Measurements from ENCODE around the gene SEMA6B.
"Not testable (repeated sequence)": the region's sequence is repeated elsewhere in the genome, so short reads cannot be mapped to it uniquely, and the experiment has no call there.

Gene SEMA6B

GRCh38 chr19:4571305-4571917, 11.9 kb upstream of the SEMA6B start:
- DNase-seq (ENCODE audit: low spot score): no peak

GRCh38 chr19:4570916-4571304, 11.4 kb upstream of the SEMA6B start:
- no peak for DNase-seq (ENCODE audit: low spot score)

GRCh38 chr19:4570402-4570801, 10.9 kb upstream of the SEMA6B start:
- DNase-seq (ENCODE audit: low spot score): no peak

GRCh38 chr19:4568886-4569285, 9.4 kb upstream of the SEMA6B start:
- DNase-seq (ENCODE audit: low spot score): no peak

- DNase-seq (ENCODE audit: low spot score): peak; percentile 36
Observed at GRCh38 chr19:4567584-4568071, 8.1 kb upstream of the SEMA6B start.

- DNase-seq (ENCODE audit: low spot score): no peak
Observed at GRCh38 chr19:4566402-4567051, 7.0 kb upstream of the SEMA6B start.

- DNase-seq (ENCODE audit: low spot score): not testable (repeated sequence)
Observed at GRCh38 chr19:4563562-4563961, 4.1 kb upstream of the SEMA6B start.

- DNase-seq (ENCODE audit: low spot score): not testable (repeated sequence)
Observed at GRCh38 chr19:4562085-4562484, 2.6 kb upstream of the SEMA6B start.

GRCh38 chr19:4557971-4558941, 1.2 kb downstream of the SEMA6B start:
- no peak for DNase-seq (ENCODE audit: low spot score)

GRCh38 chr19:4557144-4557970, 2.1 kb downstream of the SEMA6B start:
- DNase-seq (ENCODE audit: low spot score): no peak

- DNase-seq (ENCODE audit: low spot score): no peak
Observed at GRCh38 chr19:4556597-4557127, 2.8 kb downstream of the SEMA6B start.

- DNase-seq (ENCODE audit: low spot score): no peak
Observed at GRCh38 chr19:4555657-4556561, 3.6 kb downstream of the SEMA6B start.

GRCh38 chr19:4554717-4555116, 4.8 kb downstream of the SEMA6B start:
- no peak for DNase-seq (ENCODE audit: low spot score)

GRCh38 chr19:4553775-4554174, 5.7 kb downstream of the SEMA6B start:
- no peak for DNase-seq (ENCODE audit: low spot score)

GRCh38 chr19:4553092-4553695, 6.3 kb downstream of the SEMA6B start:
- DNase-seq (ENCODE audit: low spot score): no peak

GRCh38 chr19:4552525-4552819, 7.0 kb downstream of the SEMA6B start:
- DNase-seq (ENCODE audit: low spot score): no peak

GRCh38 chr19:4550479-4551050, 8.9 kb downstream of the SEMA6B start:
- DNase-seq (ENCODE audit: low spot score): no peak

GRCh38 chr19:4550018-4550417, 9.5 kb downstream of the SEMA6B start:
- no peak for DNase-seq (ENCODE audit: low spot score)

GRCh38 chr19:4548238-4548584, 11.3 kb downstream of the SEMA6B start:
- no peak for DNase-seq (ENCODE audit: low spot score)

Measured in CD4-positive, alpha-beta T cell treated with Interleukin-6 at 100 ng/mL for 8 hours (primary cell).